Natural killer cell (primary cell): Measurements from ENCODE around the gene TBRG4. TPM values are rescaled to one million over a fixed set of nuclear protein-coding genes. Genes with fewer than 3 reads are reported as not detected.

Experiments
- ATAC-seq, 3 donors: fragments of 150-1000 bp in 2 of 3; fragments of 200-7000 bp in 1 of 3; cut with Tn5 transposase; 1 replicate in 1 of 3; 2 replicates in 2 of 3; pipeline ENCODE4 v1.10.0; 2021; ENCODE audit warnings: mild to moderate bottlenecking in 2 of 3, moderate library complexity in 2 of 3
- DNase-seq, 2 donors: peaks; one replicate each; pipeline versions ENCODE4 v3.0.0 to v3.0.0-alpha.2; 2013 to 2021; ENCODE audit warnings: mixed read lengths in 1 of 2
- H3K27ac ChIP-seq: one replicate; pipeline ENCODE4 v1.5.1; 2013; ENCODE audit warnings: mild to moderate bottlenecking, low read length
- H3K27me3 ChIP-seq: one replicate; pipeline ENCODE4 v1.6.1; 2013; ENCODE audit warnings: low read length; ENCODE audit not compliant: control insufficient read depth, insufficient read depth
- H3K36me3 ChIP-seq: one replicate; pipeline ENCODE4 v1.6.1; 2013; ENCODE audit warnings: low read length; ENCODE audit not compliant: control insufficient read depth, insufficient read depth
- H3K4me1 ChIP-seq: one replicate; pipeline ENCODE4 v1.6.1; 2013; ENCODE audit warnings: low read length; ENCODE audit not compliant: control insufficient read depth, insufficient read depth
- H3K4me3 ChIP-seq: one replicate; pipeline ENCODE4 v1.5.1; 2013; ENCODE audit warnings: low read length
- H3K9me3 ChIP-seq: one replicate; pipeline ENCODE4 v1.6.1; 2013; ENCODE audit warnings: low read length; ENCODE audit not compliant: control insufficient read depth, insufficient read depth
- H3K27ac Mint-ChIP-seq, 2 donors: one replicate each; pipeline ENCODE4 v1.8.0; 2022; ENCODE audit warnings: mild to moderate bottlenecking in 2 of 2, mixed read lengths in 2 of 2, moderate library complexity in 1 of 2
- H3K27me3 Mint-ChIP-seq, 2 donors: one replicate each; pipeline ENCODE4 v1.8.0; 2022; ENCODE audit warnings: low read depth in 2 of 2, mixed read lengths in 2 of 2
- H3K36me3 Mint-ChIP-seq: one replicate; pipeline ENCODE4 v1.8.0; 2022; ENCODE audit warnings: mixed read lengths
- H3K4me1 Mint-ChIP-seq, 2 donors: one replicate each; pipeline ENCODE4 v1.8.0; 2022; ENCODE audit warnings: mixed read lengths in 2 of 2
- H3K4me3 Mint-ChIP-seq: one replicate; pipeline ENCODE4 v1.8.0; 2022; ENCODE audit warnings: mild to moderate bottlenecking, moderate library complexity, mixed read lengths
- H3K9me3 Mint-ChIP-seq, 2 donors: one replicate each; pipeline ENCODE4 v1.8.0; 2022; ENCODE audit warnings: mixed read lengths in 2 of 2
- WGBS: methylation state at CpG from one replicate; pipeline ENCODE4 v1.1.7; 2013; ENCODE audit warnings: missing lambda C conversion rate; ENCODE audit not compliant: insufficient coverage; 5-methylcytosine and 5-hydroxymethylcytosine counted together
- intact Hi-C: fragments of 100-400 bp; cut with micrococcal nuclease; formaldehyde crosslinking; loops from one replicate; pipeline ENCODE4 v1.14.2; 2022
- total RNA-seq, 4 donors: library from RNA; stranded (reverse); fragments of 120-200 nt in 1 of 4; gene quantifications; one replicate each; pipeline versions ENCODE4 v1.2.3 to v1.2.4, GENCODE V29; 2013 to 2022
- TF ChIP-seq, protein P1 (sequence below): fragments of 200-600 bp; IDR thresholded peaks from one replicate; pipeline ENCODE4 v1.8.0; 2022; ENCODE audit warnings: antibody characterized with exemption

Gene TBRG4
- total RNA-seq = 10 to 100 TPM; 48.6 to 56.7 (median 55.9) TPM
- 59.8 TPM for total RNA-seq (2013)

- ATAC-seq (peak; percentile 93 to 97 (median 96)), DNase-seq (peak; percentile 94 to 98)
- intact Hi-C loops = loop anchor here (1.0 to 10.0 kb wide), 5 partner anchors 125 to 1029 kb away; partner anchors contain the start of genes H2AZ2, OGDH, POLM and PURB
- H3K27me3 Mint-ChIP-seq = peaks cover 2 to 10% of the 10 kb centered on the region in 2 donors
- TF ChIP-seq, protein P1, sequence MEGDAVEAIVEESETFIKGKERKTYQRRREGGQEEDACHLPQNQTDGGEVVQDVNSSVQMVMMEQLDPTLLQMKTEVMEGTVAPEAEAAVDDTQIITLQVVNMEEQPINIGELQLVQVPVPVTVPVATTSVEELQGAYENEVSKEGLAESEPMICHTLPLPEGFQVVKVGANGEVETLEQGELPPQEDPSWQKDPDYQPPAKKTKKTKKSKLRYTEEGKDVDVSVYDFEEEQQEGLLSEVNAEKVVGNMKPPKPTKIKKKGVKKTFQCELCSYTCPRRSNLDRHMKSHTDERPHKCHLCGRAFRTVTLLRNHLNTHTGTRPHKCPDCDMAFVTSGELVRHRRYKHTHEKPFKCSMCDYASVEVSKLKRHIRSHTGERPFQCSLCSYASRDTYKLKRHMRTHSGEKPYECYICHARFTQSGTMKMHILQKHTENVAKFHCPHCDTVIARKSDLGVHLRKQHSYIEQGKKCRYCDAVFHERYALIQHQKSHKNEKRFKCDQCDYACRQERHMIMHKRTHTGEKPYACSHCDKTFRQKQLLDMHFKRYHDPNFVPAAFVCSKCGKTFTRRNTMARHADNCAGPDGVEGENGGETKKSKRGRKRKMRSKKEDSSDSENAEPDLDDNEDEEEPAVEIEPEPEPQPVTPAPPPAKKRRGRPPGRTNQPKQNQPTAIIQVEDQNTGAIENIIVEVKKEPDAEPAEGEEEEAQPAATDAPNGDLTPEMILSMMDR = no peak
- peaks cover 23 to 37% of the 10 kb centered on the region in 2 donors for H3K4me1 Mint-ChIP-seq
- Histone ChIP-seq H3K4me1 (peaks cover 33% of the 10 kb centered on the region), H3K4me3 (peak within 1 kb of the TSS; percentile 66), H3K36me3 (peaks cover 27% of the 10 kb centered on the region), H3K9me3 (no peaks in the 10 kb centered on the region), H3K27ac (peak within 1 kb of the TSS; percentile 90), H3K27me3 (no peaks in the 10 kb centered on the region)
- H3K27ac Mint-ChIP-seq = peak within 1 kb of the TSS; percentile 100
- WGBS = under 1% methylated on average over 64 of the region's 64 CpGs
- H3K4me3 Mint-ChIP-seq = peak within 1 kb of the TSS; percentile 100
- H3K36me3 Mint-ChIP-seq = no peaks in the 10 kb centered on the region
- no peaks in the 10 kb centered on the region for H3K9me3 Mint-ChIP-seq
Measured at GRCh38 chr7:45111298-45112223, at the start of gene TBRG4. TBRG4 (minus strand) TSS chr7:45111697; CDS start chr7:45109237, 2,460 bp downstream.

DNA sequence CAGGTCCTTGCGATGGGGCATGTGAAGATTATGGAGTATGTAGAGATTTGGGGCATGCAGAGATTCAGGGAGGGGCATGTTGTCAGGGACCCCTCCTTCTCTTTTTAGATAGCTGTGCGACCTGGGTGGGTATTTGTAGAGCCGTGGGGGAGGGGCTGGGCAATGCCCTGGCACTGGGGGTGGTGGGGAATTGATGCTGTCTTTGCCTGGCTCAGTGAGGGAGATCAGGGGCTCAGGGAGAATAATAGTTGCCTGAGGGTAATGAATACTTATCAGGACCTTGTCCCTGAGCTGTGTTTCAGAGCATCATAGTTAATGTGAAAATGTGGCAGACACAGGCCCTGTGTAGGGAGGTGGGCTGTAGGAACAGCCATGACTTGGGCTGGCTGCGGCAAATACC lies 49.6 kb upstream of the TBRG4 start:
- TF ChIP-seq, protein P1 = no peak
- Histone ChIP-seq H3K9me3 (peaks cover 3% of the 10 kb centered on the region), H3K4me1 (peaks cover 4% of the 10 kb centered on the region), H3K36me3 (no peaks in the 10 kb centered on the region), H3K27me3 (peaks cover 4% of the 10 kb centered on the region), H3K4me3 (no peak overlapping the region), H3K27ac (no peak overlapping the region)
- intact Hi-C loops = no loop called here
- Mint-ChIP-seq H3K27ac (no peak overlapping the region), H3K4me1 (peaks cover 0 to 26% of the 10 kb centered on the region in 2 donors), H3K9me3 (peaks cover 0 to 4% of the 10 kb centered on the region in 2 donors), H3K36me3 (no peaks in the 10 kb centered on the region), H3K27me3 (peaks cover 23 to 24% of the 10 kb centered on the region in 2 donors), H3K4me3 (no peak overlapping the region)
- 87% methylated on average over 4 of the region's 4 CpGs for WGBS
- ATAC-seq (no peak), DNase-seq (no peak)

DNA sequence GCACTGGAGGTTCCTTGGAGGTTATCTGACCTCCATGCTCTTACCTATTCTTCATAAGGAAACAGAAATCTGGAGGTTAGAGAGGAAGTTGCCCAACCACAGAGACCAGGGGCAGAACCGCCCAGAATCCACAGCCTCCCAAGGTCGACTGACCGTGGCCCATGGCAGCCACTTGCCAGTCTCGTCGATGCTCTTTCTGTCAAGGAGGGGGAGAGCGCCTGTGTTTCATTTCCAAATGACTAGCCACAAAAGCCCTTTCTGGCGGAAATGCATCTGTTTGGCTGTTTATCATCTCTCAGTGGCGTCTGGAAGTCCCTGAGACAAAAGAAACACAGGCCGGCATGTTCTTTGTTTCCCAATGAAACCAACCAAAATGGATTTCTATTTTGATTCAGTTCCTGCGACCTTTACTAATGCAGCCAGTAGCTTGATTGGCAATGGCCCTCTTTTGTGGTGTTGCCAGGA lies 49.0 kb upstream of the TBRG4 start:
- Histone ChIP-seq H3K36me3 (no peaks in the 10 kb centered on the region), H3K27me3 (peaks cover 4% of the 10 kb centered on the region), H3K27ac (no peak overlapping the region), H3K4me3 (no peak overlapping the region), H3K9me3 (peaks cover 3% of the 10 kb centered on the region), H3K4me1 (peaks cover 4% of the 10 kb centered on the region)
- H3K4me1 Mint-ChIP-seq = peaks cover 0 to 26% of the 10 kb centered on the region in 2 donors
- no peak overlapping the region for H3K4me3 Mint-ChIP-seq
- H3K27ac Mint-ChIP-seq = no peak overlapping the region
- peaks cover 16 to 24% of the 10 kb centered on the region in 2 donors for H3K27me3 Mint-ChIP-seq
- TF ChIP-seq, protein P1 = no peak
- peaks cover 0 to 4% of the 10 kb centered on the region in 2 donors for H3K9me3 Mint-ChIP-seq
- DNase-seq (no peak), ATAC-seq (no peak)
- intact Hi-C loops = no loop called here
- H3K36me3 Mint-ChIP-seq = no peaks in the 10 kb centered on the region
- 38% methylated on average over 10 of the region's 10 CpGs for WGBS
